ENCODE measurements around the gene SELENOS.

SELENOS gene

DNA sequence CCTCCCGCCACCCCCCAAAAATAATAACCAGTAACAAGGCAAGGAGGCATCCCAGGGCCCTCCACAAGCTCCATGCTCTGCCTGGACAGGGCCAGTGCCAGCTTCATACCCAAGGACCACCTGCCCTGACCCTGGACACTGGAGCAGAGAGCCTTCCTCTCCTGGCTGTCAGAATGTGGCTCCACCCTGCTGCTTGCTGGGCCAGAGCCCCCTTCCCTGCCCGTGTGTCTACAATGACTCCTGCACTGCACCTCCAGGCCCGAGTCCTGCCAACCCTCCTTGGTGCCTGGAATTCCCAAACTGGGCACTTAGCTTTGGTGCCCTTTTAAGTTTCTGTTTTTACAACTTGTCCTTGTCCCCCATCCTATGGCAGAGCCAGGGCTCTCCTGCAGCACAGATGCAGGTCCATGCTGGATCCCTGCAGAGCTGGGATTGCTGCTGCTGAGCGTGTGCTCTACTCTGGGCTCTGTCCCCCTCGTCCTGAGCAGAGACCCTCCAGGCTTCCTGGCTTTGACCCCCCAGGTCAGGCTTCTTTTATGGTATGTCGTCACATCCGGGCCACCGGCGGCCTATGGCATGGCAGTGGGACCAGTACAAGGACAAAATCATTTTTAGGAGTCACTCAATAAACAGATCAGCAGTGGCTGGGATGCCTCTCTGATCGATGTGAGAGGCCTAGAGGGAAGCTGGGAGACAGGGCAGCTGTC lies 29.2 kb upstream of the SELENOS start:
- H3K4me3 ChIP-seq (replicated peaks; ENCODE audit: insufficient read depth, low read length), result no peak overlapping the region
- no peaks in the 10 kb centered on the region for H3K27me3 ChIP-seq (ENCODE audit: insufficient read depth, poor library complexity, severe bottlenecking)
- DNase-seq (ENCODE audit: low read depth in 1 of 2, low spot score in 1 of 2), result no peak
- TF ChIP-seq, protein P1, sequence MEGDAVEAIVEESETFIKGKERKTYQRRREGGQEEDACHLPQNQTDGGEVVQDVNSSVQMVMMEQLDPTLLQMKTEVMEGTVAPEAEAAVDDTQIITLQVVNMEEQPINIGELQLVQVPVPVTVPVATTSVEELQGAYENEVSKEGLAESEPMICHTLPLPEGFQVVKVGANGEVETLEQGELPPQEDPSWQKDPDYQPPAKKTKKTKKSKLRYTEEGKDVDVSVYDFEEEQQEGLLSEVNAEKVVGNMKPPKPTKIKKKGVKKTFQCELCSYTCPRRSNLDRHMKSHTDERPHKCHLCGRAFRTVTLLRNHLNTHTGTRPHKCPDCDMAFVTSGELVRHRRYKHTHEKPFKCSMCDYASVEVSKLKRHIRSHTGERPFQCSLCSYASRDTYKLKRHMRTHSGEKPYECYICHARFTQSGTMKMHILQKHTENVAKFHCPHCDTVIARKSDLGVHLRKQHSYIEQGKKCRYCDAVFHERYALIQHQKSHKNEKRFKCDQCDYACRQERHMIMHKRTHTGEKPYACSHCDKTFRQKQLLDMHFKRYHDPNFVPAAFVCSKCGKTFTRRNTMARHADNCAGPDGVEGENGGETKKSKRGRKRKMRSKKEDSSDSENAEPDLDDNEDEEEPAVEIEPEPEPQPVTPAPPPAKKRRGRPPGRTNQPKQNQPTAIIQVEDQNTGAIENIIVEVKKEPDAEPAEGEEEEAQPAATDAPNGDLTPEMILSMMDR (IDR thresholded peaks at IDR 0.05; ENCODE audit: insufficient read depth, low read length), result no peak
- TF ChIP-seq, protein P2, sequence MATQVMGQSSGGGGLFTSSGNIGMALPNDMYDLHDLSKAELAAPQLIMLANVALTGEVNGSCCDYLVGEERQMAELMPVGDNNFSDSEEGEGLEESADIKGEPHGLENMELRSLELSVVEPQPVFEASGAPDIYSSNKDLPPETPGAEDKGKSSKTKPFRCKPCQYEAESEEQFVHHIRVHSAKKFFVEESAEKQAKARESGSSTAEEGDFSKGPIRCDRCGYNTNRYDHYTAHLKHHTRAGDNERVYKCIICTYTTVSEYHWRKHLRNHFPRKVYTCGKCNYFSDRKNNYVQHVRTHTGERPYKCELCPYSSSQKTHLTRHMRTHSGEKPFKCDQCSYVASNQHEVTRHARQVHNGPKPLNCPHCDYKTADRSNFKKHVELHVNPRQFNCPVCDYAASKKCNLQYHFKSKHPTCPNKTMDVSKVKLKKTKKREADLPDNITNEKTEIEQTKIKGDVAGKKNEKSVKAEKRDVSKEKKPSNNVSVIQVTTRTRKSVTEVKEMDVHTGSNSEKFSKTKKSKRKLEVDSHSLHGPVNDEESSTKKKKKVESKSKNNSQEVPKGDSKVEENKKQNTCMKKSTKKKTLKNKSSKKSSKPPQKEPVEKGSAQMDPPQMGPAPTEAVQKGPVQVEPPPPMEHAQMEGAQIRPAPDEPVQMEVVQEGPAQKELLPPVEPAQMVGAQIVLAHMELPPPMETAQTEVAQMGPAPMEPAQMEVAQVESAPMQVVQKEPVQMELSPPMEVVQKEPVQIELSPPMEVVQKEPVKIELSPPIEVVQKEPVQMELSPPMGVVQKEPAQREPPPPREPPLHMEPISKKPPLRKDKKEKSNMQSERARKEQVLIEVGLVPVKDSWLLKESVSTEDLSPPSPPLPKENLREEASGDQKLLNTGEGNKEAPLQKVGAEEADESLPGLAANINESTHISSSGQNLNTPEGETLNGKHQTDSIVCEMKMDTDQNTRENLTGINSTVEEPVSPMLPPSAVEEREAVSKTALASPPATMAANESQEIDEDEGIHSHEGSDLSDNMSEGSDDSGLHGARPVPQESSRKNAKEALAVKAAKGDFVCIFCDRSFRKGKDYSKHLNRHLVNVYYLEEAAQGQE (IDR thresholded peaks at IDR 0.05; ENCODE audit: insufficient replicate concordance, low read depth), result no peak
- no peak for TF ChIP-seq GABPA (IDR thresholded peaks at IDR 0.05; ENCODE audit: low read depth)
- no peak overlapping the region for H3K27ac ChIP-seq (replicated peaks)

DNA sequence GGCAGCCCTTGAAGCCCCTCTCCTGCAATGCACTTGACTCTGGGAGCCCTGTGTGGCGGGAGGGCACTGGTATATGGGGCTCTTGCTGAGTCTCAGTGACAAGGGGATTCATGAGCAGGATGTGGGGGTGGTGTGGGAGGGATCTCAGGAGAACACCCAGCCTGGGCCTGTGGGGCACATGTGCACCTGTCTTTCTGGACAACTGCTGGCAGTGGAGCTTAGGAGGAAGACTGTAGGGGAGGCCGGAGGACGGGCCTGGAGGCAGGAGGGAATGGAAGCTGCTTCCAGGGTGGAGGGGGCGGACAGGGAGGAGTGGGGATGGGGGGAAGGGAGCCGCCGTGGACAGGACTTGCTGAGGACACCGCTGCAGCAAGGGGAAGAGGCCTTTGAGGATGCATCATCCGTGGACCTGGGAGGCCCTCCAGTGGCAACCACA lies 28.6 kb upstream of the SELENOS start:
- no peak overlapping the region for H3K4me3 ChIP-seq (replicated peaks; ENCODE audit: insufficient read depth, low read length)
- no peak for DNase-seq (ENCODE audit: low read depth in 1 of 2, low spot score in 1 of 2)
- TF ChIP-seq, protein P2 (IDR thresholded peaks at IDR 0.05; ENCODE audit: insufficient replicate concordance, low read depth), result no peak
- TF ChIP-seq POLR2AphosphoS5 (IDR thresholded peaks at IDR 0.05; ENCODE audit: low read depth), result no peak
- H3K27ac ChIP-seq (replicated peaks), result no peak overlapping the region
- H3K27me3 ChIP-seq (ENCODE audit: insufficient read depth, poor library complexity, severe bottlenecking), result no peaks in the 10 kb centered on the region

DNA sequence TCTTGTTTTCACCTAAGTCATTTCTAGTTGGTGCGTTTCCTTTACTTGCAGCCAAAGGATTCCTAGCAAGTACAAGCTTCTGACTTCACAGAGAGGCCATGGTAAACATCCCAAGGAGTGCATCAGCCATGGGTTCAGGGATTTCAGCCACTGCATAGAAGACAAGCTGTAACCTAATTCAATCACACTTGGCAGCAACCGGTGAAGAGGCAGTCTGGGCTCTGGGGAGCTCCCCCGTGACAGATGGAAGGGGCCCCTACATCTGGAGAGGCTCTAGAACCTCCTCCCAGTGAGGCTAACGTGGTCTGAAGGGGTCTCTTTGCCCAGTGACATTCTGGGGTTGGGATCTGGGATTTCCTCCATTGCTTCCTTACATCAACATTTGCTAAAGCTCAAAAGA lies 26.1 kb upstream of the SELENOS start:
- H3K27me3 ChIP-seq (ENCODE audit: insufficient read depth, poor library complexity, severe bottlenecking), result no peaks in the 10 kb centered on the region
- no peak overlapping the region for H3K4me3 ChIP-seq (replicated peaks; ENCODE audit: insufficient read depth, low read length)
- no peak for DNase-seq (ENCODE audit: low read depth in 1 of 2, low spot score in 1 of 2)
- TF ChIP-seq POLR2AphosphoS5 (IDR thresholded peaks at IDR 0.05; ENCODE audit: low read depth), result no peak
- TF ChIP-seq, protein P2 (IDR thresholded peaks at IDR 0.05; ENCODE audit: insufficient replicate concordance, low read depth), result no peak
- TF ChIP-seq SPI1 (IDR thresholded peaks at IDR 0.05; ENCODE audit: borderline replicate concordance, low read depth), result no peak
- TF ChIP-seq, protein P1 (IDR thresholded peaks at IDR 0.05; ENCODE audit: insufficient read depth, low read length), result no peak
- no peak for TF ChIP-seq GABPA (IDR thresholded peaks at IDR 0.05; ENCODE audit: low read depth)
- H3K27ac ChIP-seq (replicated peaks), result no peak overlapping the region

All from HL-60 (cell line).